NCI-H748 treated with DMSO at 0.1 percent for 48 hours (cell line): Measurements from ENCODE around the gene PSMG2.

Experiments
- DNase-seq: peaks from one replicate; lab custom pipeline; 2025; lab: John Stamatoyannopoulos, UW

Gene PSMG2

DNA sequence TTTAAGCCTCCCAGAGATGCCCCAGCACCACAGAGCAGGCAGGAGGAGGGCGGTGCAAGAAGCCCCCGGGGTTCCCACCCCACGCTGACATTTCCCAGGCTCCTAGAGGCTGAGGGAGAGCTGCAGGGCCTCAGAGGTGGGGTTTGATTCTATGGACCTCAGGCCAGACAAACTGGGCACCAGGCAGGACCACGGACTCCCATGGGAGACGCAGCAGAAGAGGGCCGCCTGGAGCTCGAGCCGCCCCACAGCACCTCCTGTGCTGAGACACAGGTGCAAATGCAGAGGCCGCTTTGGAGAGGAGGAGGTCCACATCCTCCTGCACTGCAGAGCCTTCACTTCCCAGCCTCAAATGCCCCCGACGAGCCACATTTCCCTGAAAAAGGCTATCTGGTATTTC, 62.7 kb downstream of the PSMG2 start:
- no peak for DNase-seq

DNA sequence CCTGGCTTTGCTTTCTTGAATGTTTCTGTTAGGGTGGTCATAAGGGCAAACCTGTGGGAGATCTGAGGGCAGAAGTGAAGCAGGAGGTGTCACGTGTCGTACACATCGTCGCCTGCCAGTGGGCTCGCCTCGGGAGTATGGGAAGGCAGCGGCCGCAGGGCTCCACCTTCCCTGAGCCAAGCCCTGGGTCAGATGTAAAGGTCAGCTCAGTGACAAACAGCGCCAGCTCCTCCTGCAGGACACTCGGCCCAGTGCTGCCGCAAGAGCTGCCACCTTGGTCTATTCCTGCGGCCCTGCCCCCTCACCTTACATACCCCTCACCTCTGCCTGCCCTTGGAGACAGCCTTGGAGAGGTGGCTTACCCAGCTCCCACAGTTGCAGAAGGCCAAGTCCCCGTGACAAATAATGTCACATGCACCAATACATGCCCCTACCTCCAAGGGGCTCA, 64.2 kb downstream of the PSMG2 start:
- no peak for DNase-seq

DNA sequence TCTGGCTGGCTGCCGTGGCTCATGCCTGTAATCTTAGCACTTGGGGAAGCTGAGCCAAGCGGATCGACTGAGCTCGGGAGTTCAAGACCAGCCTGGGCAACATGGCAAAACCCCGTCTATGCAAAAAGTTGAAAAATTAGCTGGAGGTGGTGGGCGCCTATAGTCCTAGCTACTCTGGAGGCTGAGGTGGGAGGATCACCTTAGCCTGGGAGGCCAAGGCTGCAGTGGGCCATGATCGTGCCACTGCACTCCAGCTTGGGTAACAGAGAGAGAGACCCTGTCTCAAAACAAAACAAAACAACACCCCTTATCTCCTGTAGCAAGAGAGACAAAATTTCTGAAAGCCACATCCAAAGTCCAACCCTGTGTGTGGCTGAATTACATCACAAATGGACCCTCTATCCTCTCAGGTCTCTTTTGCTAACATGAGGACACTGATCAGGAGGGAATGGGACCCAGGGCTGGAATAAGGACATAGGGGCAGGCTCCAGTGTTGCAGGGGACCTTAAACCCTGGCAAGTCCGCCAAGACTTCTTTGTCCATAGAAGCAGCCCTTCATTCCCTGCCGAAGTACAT, 64.8 kb downstream of the PSMG2 start:
- DNase-seq = no peak

- DNase-seq = no peak
Measured at GRCh38 chr18:12768625-12769024, 65.8 kb downstream of the PSMG2 start.

DNA sequence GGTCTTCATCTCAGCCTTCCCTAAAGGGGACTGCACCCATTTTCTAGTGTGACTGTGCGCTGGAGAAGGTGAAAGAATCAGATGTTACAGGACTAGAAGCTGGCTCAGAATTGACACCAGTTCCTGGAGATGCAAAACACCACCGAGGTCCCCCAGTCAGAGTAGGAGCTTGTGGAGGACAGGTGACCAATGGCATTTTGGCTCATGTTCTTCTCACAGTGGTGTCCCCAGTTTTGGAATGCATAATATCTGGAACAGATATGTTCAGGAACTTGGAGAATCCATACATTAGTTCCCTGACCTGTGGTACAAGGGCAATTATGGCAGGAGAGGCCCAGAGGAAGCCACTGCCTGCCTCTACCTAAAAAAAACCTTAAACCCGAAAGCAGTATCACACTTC, 66.3 kb downstream of the PSMG2 start:
- DNase-seq = no peak

DNA sequence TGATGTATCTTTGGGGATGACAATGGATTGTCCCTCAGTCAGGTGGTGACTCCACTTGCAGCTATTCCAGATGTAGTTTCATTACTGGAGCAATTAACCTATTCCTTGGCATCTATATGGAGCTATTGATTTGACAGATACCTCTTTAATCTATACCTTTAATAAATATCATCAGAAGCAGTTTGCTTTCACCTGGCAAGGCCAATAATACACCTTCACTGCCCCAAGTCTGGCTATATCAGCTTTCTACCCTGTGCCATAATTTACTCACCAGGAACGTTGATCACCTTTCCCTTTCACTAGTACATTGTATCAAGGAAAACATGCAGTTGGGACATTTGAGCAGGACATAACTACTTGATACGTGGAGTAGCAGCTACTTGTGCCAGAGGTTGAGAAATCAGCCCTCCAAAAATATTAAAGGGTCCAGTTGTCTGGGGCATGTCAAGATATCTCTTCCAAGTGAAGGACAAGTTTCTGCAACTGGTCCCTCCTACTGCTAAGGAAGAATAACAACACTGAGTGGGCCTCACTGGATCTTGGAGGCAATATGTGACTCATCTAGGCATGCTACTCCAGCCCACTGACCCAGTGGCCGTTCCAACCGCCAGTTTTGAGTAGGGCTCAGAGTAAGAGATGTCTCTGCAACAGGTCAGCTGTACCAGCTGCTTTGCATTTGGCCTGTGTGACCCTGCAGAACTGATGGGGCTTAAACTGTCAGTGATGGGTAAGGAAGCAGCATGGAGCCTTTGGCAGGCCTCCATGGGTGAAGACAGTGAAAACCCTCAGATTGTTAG, 67.0 kb downstream of the PSMG2 start:
- no peak for DNase-seq

- no peak for DNase-seq
Measured at GRCh38 chr18:12770469-12771219, 67.8 kb downstream of the PSMG2 start.

DNA sequence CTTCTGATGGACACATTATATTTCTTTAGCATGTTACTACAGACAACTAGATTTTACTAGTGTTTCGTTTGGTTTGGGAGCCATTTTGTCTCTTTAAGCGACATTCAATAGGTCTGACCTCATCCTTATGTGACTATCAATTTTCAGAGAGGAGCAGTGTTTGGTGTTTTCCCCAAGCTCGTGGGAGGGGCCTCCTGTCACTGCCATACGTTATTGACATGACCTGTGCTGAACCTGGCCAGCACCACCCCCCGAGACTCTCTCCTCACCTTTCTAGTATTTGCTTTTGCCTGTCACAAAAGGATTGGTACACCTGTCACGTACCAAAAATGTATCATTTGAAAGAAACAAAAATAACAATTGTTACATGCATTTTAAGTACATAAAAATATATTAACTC, 69.3 kb downstream of the PSMG2 start:
- no peak for DNase-seq

DNA sequence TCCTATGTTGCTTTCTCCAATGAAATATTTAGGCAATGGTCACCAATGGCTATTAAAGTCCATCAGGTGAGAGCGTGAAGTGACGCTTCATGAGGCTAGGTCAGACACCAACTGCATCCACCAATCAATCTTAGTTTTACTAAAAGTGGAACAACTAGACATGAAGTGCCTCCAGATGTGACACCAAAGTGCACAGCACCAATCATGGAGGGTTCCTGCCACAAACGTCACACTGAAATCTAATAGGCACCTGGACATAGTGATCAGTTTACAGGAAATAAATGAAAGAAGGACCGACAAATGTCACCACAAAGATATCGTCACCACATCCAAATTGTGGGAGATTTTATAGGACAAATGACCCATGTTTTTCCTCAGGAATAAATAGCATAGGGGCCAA, 70.5 kb downstream of the PSMG2 start:
- no peak for DNase-seq

DNA sequence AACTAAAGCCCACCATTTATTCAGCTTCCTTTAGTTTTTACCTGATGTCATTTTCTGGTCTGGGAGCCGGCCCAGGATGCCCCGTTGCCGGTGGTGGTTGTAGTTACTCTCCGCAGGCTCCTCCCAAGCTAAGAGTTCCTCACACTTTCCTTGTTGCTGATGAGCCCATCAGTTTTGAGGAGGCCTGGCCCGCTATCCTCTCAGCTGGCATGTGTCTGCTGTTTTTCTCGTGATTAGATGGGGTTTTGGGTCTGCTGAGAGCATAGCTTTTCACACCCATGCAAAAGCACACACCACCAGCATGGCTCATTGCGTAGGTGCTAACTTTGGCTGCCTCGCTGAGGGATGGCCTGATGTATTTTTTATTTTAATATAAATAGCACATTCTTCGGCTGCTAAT, 72.1 kb downstream of the PSMG2 start:
- no peak for DNase-seq
